Vagina (tissue), 2 donors: ENCODE data around the gene RDH11.

Experiments used
- POLR2A ChIP-seq, 2 donors: fragments of 450-650 bp; IDR thresholded peaks; one replicate each; pipeline ENCODE4 v1.6.1; 2017; ENCODE audit warnings: antibody characterized with exemption in 2 of 2, mild to moderate bottlenecking in 2 of 2, moderate library complexity in 2 of 2
- TF ChIP-seq, protein P1 (sequence below), 3 experiments: fragments of 450-650 bp in 2 of 3; fragments of 200-600 bp in 1 of 3; sonication (generic) in 1 of 3; IDR thresholded peaks; one replicate each; pipeline ENCODE4 v1.5.1; 2017 to 2019; ENCODE audit warnings: antibody characterized with exemption in 3 of 3, mild to moderate bottlenecking in 2 of 3, moderate library complexity in 2 of 3

- TF ChIP-seq, protein P1, sequence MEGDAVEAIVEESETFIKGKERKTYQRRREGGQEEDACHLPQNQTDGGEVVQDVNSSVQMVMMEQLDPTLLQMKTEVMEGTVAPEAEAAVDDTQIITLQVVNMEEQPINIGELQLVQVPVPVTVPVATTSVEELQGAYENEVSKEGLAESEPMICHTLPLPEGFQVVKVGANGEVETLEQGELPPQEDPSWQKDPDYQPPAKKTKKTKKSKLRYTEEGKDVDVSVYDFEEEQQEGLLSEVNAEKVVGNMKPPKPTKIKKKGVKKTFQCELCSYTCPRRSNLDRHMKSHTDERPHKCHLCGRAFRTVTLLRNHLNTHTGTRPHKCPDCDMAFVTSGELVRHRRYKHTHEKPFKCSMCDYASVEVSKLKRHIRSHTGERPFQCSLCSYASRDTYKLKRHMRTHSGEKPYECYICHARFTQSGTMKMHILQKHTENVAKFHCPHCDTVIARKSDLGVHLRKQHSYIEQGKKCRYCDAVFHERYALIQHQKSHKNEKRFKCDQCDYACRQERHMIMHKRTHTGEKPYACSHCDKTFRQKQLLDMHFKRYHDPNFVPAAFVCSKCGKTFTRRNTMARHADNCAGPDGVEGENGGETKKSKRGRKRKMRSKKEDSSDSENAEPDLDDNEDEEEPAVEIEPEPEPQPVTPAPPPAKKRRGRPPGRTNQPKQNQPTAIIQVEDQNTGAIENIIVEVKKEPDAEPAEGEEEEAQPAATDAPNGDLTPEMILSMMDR (IDR thresholded peaks at IDR 0.05): no peak
- TF ChIP-seq POLR2A (IDR thresholded peaks at IDR 0.05): no peak
Observed at GRCh38 chr14:67630938-67631337, 64.6 kb downstream of the RDH11 start.
